GM23248 (cell line): ENCODE data around the gene PGBD5.

Experiments
- EZH2 ChIP-seq: fragments of 200-600 bp; sonication (generic); IDR thresholded peaks from 2 replicates; pipeline ENCODE4 v1.6.1; 2018; ENCODE audit warnings: antibody characterized with exemption, mild to moderate bottlenecking; ENCODE audit not compliant: insufficient read depth, poor library complexity, severe bottlenecking
- EZH2phosphoT487 ChIP-seq: fragments of 200-600 bp; sonication (generic); IDR thresholded peaks from 2 replicates; pipeline ENCODE4 v1.6.1; 2018; ENCODE audit warnings: antibody characterized with exemption, moderate library complexity, mild to moderate bottlenecking, low read depth; ENCODE audit not compliant: insufficient read depth

DNA sequence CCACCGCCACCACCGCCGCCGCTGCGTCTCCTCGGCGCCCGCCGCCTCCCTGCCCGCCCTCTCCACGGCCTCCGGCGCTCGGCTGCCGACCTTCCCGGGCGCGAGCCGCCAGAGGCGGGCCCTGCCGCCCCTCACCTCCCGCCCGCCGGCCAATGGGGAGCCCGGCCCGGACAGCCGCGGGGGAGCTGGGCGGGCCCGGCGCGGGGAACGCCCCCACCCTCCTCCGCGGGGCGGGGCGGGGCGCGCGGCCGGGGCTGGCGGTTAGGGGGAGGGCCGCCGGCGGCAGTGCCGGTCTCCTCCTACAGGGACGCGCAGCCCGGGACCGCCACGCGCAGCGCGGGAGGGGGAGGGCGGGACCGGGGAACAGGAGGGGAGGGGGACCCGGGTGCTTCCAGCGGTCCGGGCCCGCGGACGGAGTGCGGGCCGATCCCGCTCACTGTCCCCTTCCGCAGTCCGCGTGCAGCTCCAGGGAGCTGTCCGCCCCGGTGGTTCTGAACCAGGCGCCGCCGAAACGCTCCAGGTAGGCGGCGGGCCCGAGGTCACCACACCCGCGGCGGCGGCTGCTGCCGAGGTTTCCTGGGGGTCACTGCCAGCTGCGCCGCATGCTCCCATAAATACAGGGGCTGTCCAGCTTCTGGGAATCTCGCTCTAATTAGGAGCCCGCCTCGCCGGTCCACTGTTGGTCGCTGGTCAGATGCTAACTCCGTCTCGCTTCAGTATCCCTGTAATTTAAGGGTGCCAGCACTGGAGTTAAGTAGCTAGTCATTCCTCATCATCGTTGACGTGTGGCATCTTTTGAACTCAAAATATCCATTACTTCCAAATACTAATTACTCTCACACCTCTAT, at the start of gene PGBD5:
- TF ChIP-seq EZH2 (no peak), EZH2phosphoT487 (no peak)
